K562 (cell line): ENCODE data around the gene SMC6. TPM values are rescaled to one million over a fixed set of nuclear protein-coding genes. Genes with fewer than 3 reads are reported as not detected.

Source experiments
- ATAC-seq: fragments of 200-7000 bp; cut with Tn5 transposase; 3 replicates; pipeline ENCODE4 v1.9.1; 2020; ENCODE audit warnings: moderate library complexity
- BruUV-seq: library from RNA; stranded (reverse); fragments of 400-500 nt; replicated peaks from 2 replicates; lab custom pipeline; 2021; lab: Mats Ljungman, UMichigan
- CTCF ChIA-PET: fragments of 300-600 bp; formaldehyde crosslinking; extraction: SDS; loops from one replicate; lab custom pipeline; 2021; ENCODE audit warnings: low intra/inter-chr PET ratio; lab: Yijun Ruan, JAX
- POLR2A ChIA-PET: fragments of 300-600, 350-650 bp; sonication (Branson Sonifier 250); formaldehyde crosslinking; extraction: SDS; loops from one replicate; lab custom pipeline; 2021; ENCODE audit warnings: antibody characterized with exemption, inconsistent platforms; lab: Yijun Ruan, JAX
- DNase-seq, 4 experiments: peaks; one replicate each; pipeline versions ENCODE4 v3.0.0 to v3.0.0-alpha.2; 2011 to 2018; ENCODE audit warnings: low spot score in 3 of 4, mixed read lengths in 3 of 4; ENCODE audit errors: extremely low read depth in 1 of 4
- FAIRE-seq: peaks from 2 replicates; lab custom pipeline; 2011; peaks lifted over from hg19 to GRCh38; lab: Jason Lieb, UNC
- H2AFZ ChIP-seq: 2 replicates; pipeline ENCODE4 v1.6.0; 2011; ENCODE audit warnings: low read depth, low read length, control low read depth, inconsistent platforms
- H3K27ac ChIP-seq: fragments of 200-600 bp; 3 replicates; pipeline ENCODE4 v1.8.0; 2011; ENCODE audit warnings: low read depth, mild to moderate bottlenecking, control low read depth, inconsistent platforms, low read length, moderate library complexity, mixed read lengths; ENCODE audit errors: extremely low read depth
- H3K27me3 ChIP-seq, 2 experiments: fragments of 300-600 bp in 1 of 2; 2 replicates in 1 of 2; 3 replicates in 1 of 2; pipeline versions ENCODE4 v1.6.0 to v1.8.0; 2011; ENCODE audit warnings: inconsistent platforms in 2 of 2, low read length in 2 of 2, mild to moderate bottlenecking in 1 of 2, mixed read lengths in 1 of 2, moderate library complexity in 1 of 2; ENCODE audit not compliant: control insufficient read depth in 2 of 2, insufficient read depth in 2 of 2
- H3K36me3 ChIP-seq: fragments of 300-600 bp; 3 replicates; pipeline ENCODE4 v1.8.0; 2011; ENCODE audit warnings: mild to moderate bottlenecking, low read length, inconsistent platforms; ENCODE audit not compliant: control insufficient read depth, insufficient read depth
- H3K4me1 ChIP-seq, 2 experiments: fragments of 200-600 bp in 1 of 2; replicated peaks in 1 of 2; 2 replicates in 1 of 2; 3 replicates in 1 of 2; pipeline versions ENCODE4 v1.5.1 to v1.8.0; 2011; ENCODE audit warnings: inconsistent platforms in 2 of 2, low read length in 2 of 2, mild to moderate bottlenecking in 1 of 2, mixed read lengths in 1 of 2, moderate library complexity in 1 of 2; ENCODE audit not compliant: control insufficient read depth in 2 of 2, insufficient read depth in 2 of 2
- H3K4me2 ChIP-seq: 2 replicates; pipeline ENCODE4 v1.6.1; 2011; ENCODE audit warnings: low read length, control low read depth, inconsistent platforms, mixed read lengths; ENCODE audit not compliant: insufficient read depth
- H3K4me3 ChIP-seq: fragments of 200-600 bp; sonication (generic), shearing (Covaris generic); 2 replicates; pipeline ENCODE4 v1.5.1; 2016; ENCODE audit warnings: control low read depth, inconsistent platforms
- H3K79me2 ChIP-seq: fragments of 200-600 bp; 3 replicates; pipeline ENCODE4 v1.8.0; 2011; ENCODE audit warnings: low read length, inconsistent platforms; ENCODE audit not compliant: control insufficient read depth, insufficient read depth
- H3K9ac ChIP-seq, 2 experiments: 2 replicates each; pipeline versions ENCODE4 v1.6.0 to v1.6.1; 2011; ENCODE audit warnings: low read depth in 2 of 2, low read length in 2 of 2, control low read depth in 1 of 2, inconsistent platforms in 1 of 2, mild to moderate bottlenecking in 1 of 2, mixed read lengths in 1 of 2; ENCODE audit not compliant: insufficient read depth in 1 of 2
- H3K9me1 ChIP-seq: one replicate; pipeline ENCODE4 v1.6.0; 2011; ENCODE audit warnings: inconsistent platforms, mild to moderate bottlenecking, low read length, moderate library complexity; ENCODE audit not compliant: control insufficient read depth, insufficient read depth
- H3K9me3 ChIP-seq: replicated peaks from 2 replicates; pipeline ENCODE4 v1.5.1; 2011; ENCODE audit warnings: low read depth, low read length, inconsistent platforms; ENCODE audit not compliant: control insufficient read depth, insufficient read depth
- H4K20me1 ChIP-seq: replicated peaks from 2 replicates; pipeline ENCODE4 v1.6.1; 2011; ENCODE audit warnings: low read length, inconsistent platforms, mixed read lengths; ENCODE audit not compliant: control insufficient read depth, insufficient read depth
- CBX2 ChIP-seq: fragments of 200-600 bp; sonication (generic); IDR thresholded peaks from one replicate; pipeline ENCODE4 v1.6.1; 2012; ENCODE audit warnings: mild to moderate bottlenecking, low read length, inconsistent platforms; ENCODE audit not compliant: insufficient read depth, poor library complexity, severe bottlenecking
- NFRKB ChIP-seq: fragments of 450-650 bp; IDR thresholded peaks from 2 replicates; pipeline ENCODE4 v1.6.1; 2016; ENCODE audit warnings: low read depth
- PCBP1 ChIP-seq: fragments of 200-400 bp; formaldehyde crosslinking; IDR thresholded peaks from 2 replicates; pipeline ENCODE4 v1.6.1; 2018; ENCODE audit warnings: mild to moderate bottlenecking, low read depth, low read length; ENCODE audit not compliant: poor library complexity, severe bottlenecking
- POLR3A ChIP-seq: IDR thresholded peaks from 2 replicates; pipeline ENCODE4 v1.6.1; 2011; ENCODE audit warnings: borderline replicate concordance, mild to moderate bottlenecking, moderate library complexity; ENCODE audit not compliant: insufficient read length, insufficient read depth; ENCODE audit errors: extremely low read depth
- ZNF3 ChIP-seq: fragments of 250-450 bp; sonication (Bioruptor Pico); IDR thresholded peaks from 2 replicates; pipeline ENCODE4 v1.5.0; 2021; ENCODE audit warnings: mild to moderate bottlenecking, moderate library complexity
- ZNF695 ChIP-seq: fragments of 450-650 bp; formaldehyde crosslinking; IDR thresholded peaks from 2 replicates; pipeline ENCODE4 v1.4.0; 2020; ENCODE audit warnings: mild to moderate bottlenecking, moderate library complexity
- ZZZ3 ChIP-seq: fragments of 450-650 bp; IDR thresholded peaks from 2 replicates; pipeline ENCODE4 v1.6.1; 2016; ENCODE audit warnings: antibody characterized with exemption, mild to moderate bottlenecking, moderate library complexity
- WGBS: fragments of 100-300 bp; shearing (Covaris generic); methylation state at CpG from one replicate; pipeline ENCODE4 v1.1.6; 2016; ENCODE audit warnings: low coverage, mixed read lengths; ENCODE audit not compliant: insufficient coverage; ENCODE audit errors: missing lambda C conversion rate; 5-methylcytosine and 5-hydroxymethylcytosine counted together
- in situ Hi-C: fragments of 300-500 bp; cut with MboI; formaldehyde crosslinking; loops from 4 replicates; pipeline ENCODE4 v1.15.0; 2018; ENCODE audit warnings: inconsistent platforms, mixed read lengths
- intact Hi-C: fragments of 100-400 bp; cut with micrococcal nuclease; formaldehyde crosslinking; loops from 2 replicates; pipeline ENCODE4 v1.14.2; 2022
- polyA plus RNA-seq, 8 experiments: library from polyadenylated mRNA; depleted of rRNA in 4 of 8; stranded (reverse) in 5 of 8; unstranded in 3 of 8; fragments of >200 nt; fragmentation: Nextera tagmentation in 2 of 8; fragmentation: Illumina TruSeq in 1 of 8; extraction: Ambion mirVana in 2 of 8; extraction: Trizol in 1 of 8; gene quantifications; 2 replicates each; pipeline versions ENCODE4 v1.2.1 to v1.2.3, GENCODE V29; 2011 to 2014; ENCODE audit warnings: inconsistent platforms in 1 of 8, missing spikeins in 1 of 8
- total RNA-seq, 7 experiments: library from RNA; depleted of rRNA in 6 of 7; stranded (reverse); fragments of >200 nt in 6 of 7; fragmentation: Illumina TruSeq in 2 of 7; extraction: Trizol in 2 of 7; gene quantifications; 2 replicates each; pipeline versions ENCODE4 v1.2.1 to v1.2.3, GENCODE V29; 2011 to 2021; ENCODE audit warnings: low replicate concordance in 1 of 7

Gene SMC6
- total and polyA plus RNA-seq, 9 of the 15 experiments (the other 6 are each of a cell fraction or from before 2014, with no cell fraction given): 14.2 to 75.9 (median 47.7) TPM

DNA sequence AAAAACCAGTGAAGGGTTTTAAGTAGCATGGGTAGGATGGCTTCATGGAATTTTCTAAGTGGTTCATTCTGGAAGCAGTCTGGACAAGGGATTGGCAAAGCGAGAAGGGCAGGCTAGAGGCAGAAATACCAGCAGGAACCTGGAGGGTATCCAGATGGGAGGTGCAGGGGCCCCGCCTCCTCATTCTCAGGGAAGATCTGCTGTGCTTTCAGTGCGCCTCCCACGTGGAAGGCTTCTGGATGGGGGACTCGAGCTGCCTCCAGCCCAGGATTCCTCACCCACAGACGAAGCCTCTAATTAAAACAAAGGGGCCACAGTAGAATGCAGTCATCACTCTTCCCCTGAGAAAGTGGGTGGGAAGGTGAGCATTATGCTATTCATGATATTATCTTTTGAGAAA is 133.3 kb downstream of the SMC6 start:
- intact Hi-C loops: no loop called here

DNA sequence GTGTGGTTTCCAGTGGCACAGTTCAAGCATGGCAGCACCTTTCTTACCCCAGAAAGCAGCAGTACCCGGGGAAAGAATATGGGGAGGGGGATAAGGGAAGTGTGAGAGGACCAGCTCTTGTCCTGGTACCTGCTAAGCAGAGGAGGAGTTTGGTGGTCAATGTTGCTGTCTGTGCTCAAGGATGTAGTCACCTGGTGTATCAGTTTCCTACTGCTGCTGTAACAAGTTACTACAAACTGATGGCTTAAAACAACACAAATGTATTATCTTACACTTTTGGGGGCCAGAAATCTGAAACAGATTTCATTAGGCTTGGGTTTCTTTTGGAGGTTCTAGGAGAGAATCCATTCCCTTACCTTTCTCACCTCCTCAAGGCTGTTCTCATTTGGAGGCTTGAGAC is 135.7 kb downstream of the SMC6 start:
- H3K4me1 ChIP-seq: no peaks in the 10 kb centered on the region
- H3K36me3 ChIP-seq: no peaks in the 10 kb centered on the region
- H2AFZ ChIP-seq: no peak overlapping the region
- no peaks in the 10 kb centered on the region for H3K9me3 ChIP-seq
- no peak overlapping the region for H3K4me3 ChIP-seq
- H3K4me2 ChIP-seq: no peak overlapping the region
- FAIRE-seq (no peak), ATAC-seq (no peak), DNase-seq (no peak)
- TF ChIP-seq CBX2 (no peak), ZNF695 (CRISPR knock-in tag) (no peak), ZNF3 (CRISPR knock-in tag) (no peak), ZZZ3 (no peak), NFRKB (no peak)
- WGBS: 0% methylated on average over 1 of the region's 1 CpG
- no peak overlapping the region for H3K9ac ChIP-seq
- H3K27me3 ChIP-seq: peaks cover 8 to 25% of the 10 kb centered on the region in 2 experiments; a peak in 4 of 5 replicates
- in situ Hi-C loops: no loop called here
- no peak overlapping the region for H3K27ac ChIP-seq
- ChIA-PET CTCF (no interaction called here), POLR2A (no interaction called here)
- no TSS peak for BruUV-seq
- intact Hi-C loops: no loop called here
- H3K79me2 ChIP-seq: no peaks in the 10 kb centered on the region
- H3K9me1 ChIP-seq: no peaks in the 10 kb centered on the region
- H4K20me1 ChIP-seq: no peaks in the 10 kb centered on the region

More for the DNA sequence above, 133.3 kb downstream of the SMC6 start:
- Histone ChIP-seq H3K4me1 (no peaks in the 10 kb centered on the region), H4K20me1 (no peaks in the 10 kb centered on the region), H3K4me2 (no peak overlapping the region), H2AFZ (no peak overlapping the region), H3K27me3 (peaks cover 4 to 16% of the 10 kb centered on the region in 2 experiments; a peak in 4 of 5 replicates), H3K79me2 (no peaks in the 10 kb centered on the region), H3K27ac (no peak overlapping the region), H3K4me3 (no peak overlapping the region), H3K9me1 (no peaks in the 10 kb centered on the region), H3K9ac (no peak overlapping the region), H3K9me3 (no peaks in the 10 kb centered on the region), H3K36me3 (no peaks in the 10 kb centered on the region)
- in situ Hi-C loops: no loop called here
- DNase-seq: no peak
- ChIA-PET POLR2A (no interaction called here), CTCF (no interaction called here)
- TF ChIP-seq PCBP1 (no peak), POLR3A (no peak)
- ATAC-seq: no peak
- 0% methylated on average over 6 of the region's 6 CpGs for WGBS
- FAIRE-seq: no peak
- BruUV-seq: no TSS peak
